ENCODE data around the gene APBA1.

Gene APBA1

GRCh38 chr9:69483886-69484422 lies 188.2 kb downstream of the APBA1 start:
- Histone ChIP-seq H3K27ac (ENCODE audit: low read depth, low read length) (no peak overlapping the region), H2AFZ (ENCODE audit: low read length, unreplicated experiment) (no peak overlapping the region), H3K4me3 (ENCODE audit: low read depth, low read length) (no peak overlapping the region), H3K79me2 (ENCODE audit: control insufficient read depth, insufficient read depth, low read length, unreplicated experiment) (no peaks in the 10 kb centered on the region), H3K27me3 (ENCODE audit: insufficient read depth, low read length) (peaks cover 16% of the 10 kb centered on the region), H3K36me3 (ENCODE audit: insufficient read depth, low read length) (no peaks in the 10 kb centered on the region), H3K4me1 (ENCODE audit: control insufficient read depth, insufficient read depth, low read length, unreplicated experiment) (no peaks in the 10 kb centered on the region)

GRCh38 chr9:69476797-69477196 lies 195.4 kb downstream of the APBA1 start:
- Histone ChIP-seq H3K79me2 (ENCODE audit: control insufficient read depth, insufficient read depth, low read length, unreplicated experiment) (no peaks in the 10 kb centered on the region), H3K27me3 (ENCODE audit: insufficient read depth, low read length) (no peaks in the 10 kb centered on the region), H3K4me1 (ENCODE audit: control insufficient read depth, insufficient read depth, low read length, unreplicated experiment) (no peaks in the 10 kb centered on the region), H3K27ac (ENCODE audit: low read depth, low read length) (no peak overlapping the region), H2AFZ (ENCODE audit: low read length, unreplicated experiment) (no peak overlapping the region), H3K4me3 (ENCODE audit: low read depth, low read length) (no peak overlapping the region), H3K36me3 (ENCODE audit: insufficient read depth, low read length) (no peaks in the 10 kb centered on the region)

- H2AFZ ChIP-seq (ENCODE audit: low read length, unreplicated experiment): no peak overlapping the region
- no peaks in the 10 kb centered on the region for H3K36me3 ChIP-seq (ENCODE audit: insufficient read depth, low read length)
- H3K4me1 ChIP-seq (ENCODE audit: control insufficient read depth, insufficient read depth, low read length, unreplicated experiment): peaks cover 6% of the 10 kb centered on the region
Measured at GRCh38 chr9:69476016-69476415, 196.2 kb downstream of the APBA1 start.

DNA sequence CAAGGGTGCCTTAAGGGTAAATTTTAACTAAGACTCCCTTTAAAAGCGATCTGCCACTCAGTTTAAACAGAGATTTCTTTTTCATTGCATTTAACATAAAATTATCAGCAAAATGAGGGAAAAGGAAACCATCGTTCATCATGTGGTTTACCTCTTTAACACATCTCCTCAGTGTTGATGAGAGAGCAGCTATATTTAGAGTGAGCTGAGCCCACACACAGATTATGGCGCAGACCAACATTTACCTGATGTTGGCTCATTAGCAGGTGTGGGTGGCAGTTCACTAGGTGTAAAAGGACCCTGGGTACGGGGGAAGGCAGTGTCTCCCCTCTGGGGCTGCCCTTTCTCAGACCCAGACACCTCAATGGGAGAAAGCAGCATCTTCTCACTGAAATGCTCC lies 197.3 kb downstream of the APBA1 start:
- no peak overlapping the region for H3K4me3 ChIP-seq (ENCODE audit: low read depth, low read length)
- no peaks in the 10 kb centered on the region for H3K79me2 ChIP-seq (ENCODE audit: control insufficient read depth, insufficient read depth, low read length, unreplicated experiment)
- peaks cover 7% of the 10 kb centered on the region for H3K4me1 ChIP-seq (ENCODE audit: control insufficient read depth, insufficient read depth, low read length, unreplicated experiment)
- no peaks in the 10 kb centered on the region for H3K27me3 ChIP-seq (ENCODE audit: insufficient read depth, low read length)
- no peak overlapping the region for H3K27ac ChIP-seq (ENCODE audit: low read depth, low read length)
- H3K36me3 ChIP-seq (ENCODE audit: insufficient read depth, low read length): no peaks in the 10 kb centered on the region
- no peak overlapping the region for H2AFZ ChIP-seq (ENCODE audit: low read length, unreplicated experiment)

More at GRCh38 chr9:69476016-69476415, 196.2 kb downstream of the APBA1 start:
- H3K27me3 ChIP-seq (ENCODE audit: insufficient read depth, low read length): no peaks in the 10 kb centered on the region
- no peak overlapping the region for H3K4me3 ChIP-seq (ENCODE audit: low read depth, low read length)
- no peak overlapping the region for H3K27ac ChIP-seq (ENCODE audit: low read depth, low read length)
- no peaks in the 10 kb centered on the region for H3K79me2 ChIP-seq (ENCODE audit: control insufficient read depth, insufficient read depth, low read length, unreplicated experiment)

DNA sequence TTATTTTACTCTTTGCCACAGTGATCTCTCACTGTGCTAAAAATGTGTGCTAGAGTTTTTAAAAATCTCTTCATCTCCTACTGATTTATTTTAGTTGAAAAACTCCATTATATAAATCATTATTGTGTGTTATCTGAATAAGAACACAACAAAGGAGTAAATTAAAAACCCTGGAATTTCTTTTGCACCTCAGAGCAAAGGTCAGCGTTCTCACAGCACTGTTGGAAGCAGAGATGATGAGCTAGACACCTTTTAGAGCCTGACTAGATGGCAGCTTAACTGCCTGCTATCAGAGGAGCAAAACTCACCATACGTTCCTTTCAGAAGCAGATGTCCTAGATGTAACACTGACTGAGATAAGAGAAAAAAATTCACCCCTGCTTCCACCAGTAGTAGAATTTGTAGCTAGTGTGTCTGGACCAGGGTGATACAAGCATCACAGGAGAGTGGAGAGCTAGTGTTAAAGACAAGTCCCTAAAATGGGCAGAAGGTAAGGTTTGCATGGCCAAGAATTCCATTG lies 200.0 kb downstream of the APBA1 start:
- H3K36me3 ChIP-seq (ENCODE audit: insufficient read depth, low read length): no peaks in the 10 kb centered on the region

GRCh38 chr9:69471433-69471832 lies 200.7 kb downstream of the APBA1 start:
- H3K4me3 ChIP-seq (ENCODE audit: low read depth, low read length): no peak overlapping the region
- H3K27ac ChIP-seq (ENCODE audit: low read depth, low read length): no peak overlapping the region
- H2AFZ ChIP-seq (ENCODE audit: low read length, unreplicated experiment): no peak overlapping the region
- H3K36me3 ChIP-seq (ENCODE audit: insufficient read depth, low read length): no peaks in the 10 kb centered on the region
- peaks cover 7% of the 10 kb centered on the region for H3K4me1 ChIP-seq (ENCODE audit: control insufficient read depth, insufficient read depth, low read length, unreplicated experiment)
- H3K27me3 ChIP-seq (ENCODE audit: insufficient read depth, low read length): no peaks in the 10 kb centered on the region
- H3K79me2 ChIP-seq (ENCODE audit: control insufficient read depth, insufficient read depth, low read length, unreplicated experiment): no peaks in the 10 kb centered on the region

More for the DNA sequence above, 200.0 kb downstream of the APBA1 start:
- H3K79me2 ChIP-seq (ENCODE audit: control insufficient read depth, insufficient read depth, low read length, unreplicated experiment): no peaks in the 10 kb centered on the region
- no peak overlapping the region for H3K27ac ChIP-seq (ENCODE audit: low read depth, low read length)
- no peak overlapping the region for H3K4me3 ChIP-seq (ENCODE audit: low read depth, low read length)
- H2AFZ ChIP-seq (ENCODE audit: low read length, unreplicated experiment): no peak overlapping the region
- no peaks in the 10 kb centered on the region for H3K27me3 ChIP-seq (ENCODE audit: insufficient read depth, low read length)
- peaks cover 7% of the 10 kb centered on the region for H3K4me1 ChIP-seq (ENCODE audit: control insufficient read depth, insufficient read depth, low read length, unreplicated experiment)

DNA sequence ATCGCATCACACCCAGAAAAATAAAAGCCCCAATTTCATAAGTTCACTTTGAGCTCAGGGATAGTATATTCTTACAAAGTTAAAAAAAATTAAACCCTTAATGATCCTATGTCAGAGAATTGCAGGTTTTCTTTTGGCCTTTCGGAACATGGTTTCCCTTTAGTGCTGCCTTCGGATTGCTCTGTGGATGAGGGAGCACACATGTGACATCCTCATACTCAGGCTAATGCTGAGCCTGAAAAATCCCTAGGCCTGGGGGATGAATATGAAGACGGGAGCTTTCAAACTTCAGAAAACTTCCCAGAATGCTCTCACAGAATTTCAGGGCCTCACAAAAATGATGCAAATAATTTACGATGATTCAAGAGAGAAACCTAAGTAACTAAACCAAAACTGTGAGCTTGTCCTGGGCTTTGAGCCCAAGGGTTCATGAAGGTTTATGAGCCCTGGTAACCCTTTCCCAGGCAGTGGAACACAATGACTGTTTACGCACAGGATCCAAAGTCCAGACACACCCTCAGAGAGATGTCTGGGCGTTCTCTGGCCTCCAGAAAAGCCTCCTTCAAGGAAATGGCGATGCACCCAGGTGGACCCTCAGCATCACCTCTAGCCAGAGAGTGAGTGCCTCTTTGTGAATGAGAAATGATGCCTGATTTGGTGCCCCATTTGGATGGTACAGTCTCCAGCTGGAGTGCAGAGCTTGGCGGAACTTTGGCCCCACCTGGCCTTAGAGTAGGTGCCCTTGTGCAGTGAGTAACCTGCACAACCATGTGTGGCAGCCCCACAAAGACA lies 201.8 kb downstream of the APBA1 start:
- Histone ChIP-seq H3K4me3 (ENCODE audit: low read depth, low read length) (no peak overlapping the region), H3K27ac (ENCODE audit: low read depth, low read length) (no peak overlapping the region), H3K4me1 (ENCODE audit: control insufficient read depth, insufficient read depth, low read length, unreplicated experiment) (peaks cover 7% of the 10 kb centered on the region), H2AFZ (ENCODE audit: low read length, unreplicated experiment) (no peak overlapping the region), H3K36me3 (ENCODE audit: insufficient read depth, low read length) (no peaks in the 10 kb centered on the region), H3K79me2 (ENCODE audit: control insufficient read depth, insufficient read depth, low read length, unreplicated experiment) (no peaks in the 10 kb centered on the region), H3K27me3 (ENCODE audit: insufficient read depth, low read length) (no peaks in the 10 kb centered on the region)

GRCh38 chr9:69469136-69469535 lies 203.0 kb downstream of the APBA1 start:
- Histone ChIP-seq H3K4me3 (ENCODE audit: low read depth, low read length) (no peak overlapping the region), H3K4me1 (ENCODE audit: control insufficient read depth, insufficient read depth, low read length, unreplicated experiment) (peaks cover 7% of the 10 kb centered on the region), H3K36me3 (ENCODE audit: insufficient read depth, low read length) (no peaks in the 10 kb centered on the region), H3K79me2 (ENCODE audit: control insufficient read depth, insufficient read depth, low read length, unreplicated experiment) (no peaks in the 10 kb centered on the region), H3K27me3 (ENCODE audit: insufficient read depth, low read length) (no peaks in the 10 kb centered on the region), H3K27ac (ENCODE audit: low read depth, low read length) (no peak overlapping the region), H2AFZ (ENCODE audit: low read length, unreplicated experiment) (no peak overlapping the region)

DNA sequence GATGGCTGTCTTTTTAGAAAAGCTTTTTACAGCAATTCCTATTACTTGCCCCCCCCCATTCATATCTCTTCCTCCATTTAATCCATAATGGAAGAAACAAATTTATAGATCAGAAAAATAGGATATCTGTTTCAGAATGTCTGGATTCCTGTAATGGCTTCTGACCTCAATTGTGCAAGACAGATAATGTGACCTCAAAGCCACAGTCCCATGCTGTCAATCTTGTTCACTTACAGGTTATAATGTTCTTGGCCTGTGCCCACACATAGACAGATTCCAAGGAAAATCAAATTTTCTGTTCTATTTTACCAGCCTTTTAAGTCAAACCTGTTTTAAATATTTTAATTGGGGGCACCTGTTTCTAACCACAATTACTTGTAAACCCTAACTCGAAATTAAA lies 203.8 kb downstream of the APBA1 start:
- Histone ChIP-seq H3K36me3 (ENCODE audit: insufficient read depth, low read length) (no peaks in the 10 kb centered on the region), H3K79me2 (ENCODE audit: control insufficient read depth, insufficient read depth, low read length, unreplicated experiment) (no peaks in the 10 kb centered on the region), H3K4me1 (ENCODE audit: control insufficient read depth, insufficient read depth, low read length, unreplicated experiment) (peaks cover 7% of the 10 kb centered on the region), H2AFZ (ENCODE audit: low read length, unreplicated experiment) (no peak overlapping the region), H3K27me3 (ENCODE audit: insufficient read depth, low read length) (no peaks in the 10 kb centered on the region), H3K4me3 (ENCODE audit: low read depth, low read length) (no peak overlapping the region), H3K27ac (ENCODE audit: low read depth, low read length) (no peak overlapping the region)

DNA sequence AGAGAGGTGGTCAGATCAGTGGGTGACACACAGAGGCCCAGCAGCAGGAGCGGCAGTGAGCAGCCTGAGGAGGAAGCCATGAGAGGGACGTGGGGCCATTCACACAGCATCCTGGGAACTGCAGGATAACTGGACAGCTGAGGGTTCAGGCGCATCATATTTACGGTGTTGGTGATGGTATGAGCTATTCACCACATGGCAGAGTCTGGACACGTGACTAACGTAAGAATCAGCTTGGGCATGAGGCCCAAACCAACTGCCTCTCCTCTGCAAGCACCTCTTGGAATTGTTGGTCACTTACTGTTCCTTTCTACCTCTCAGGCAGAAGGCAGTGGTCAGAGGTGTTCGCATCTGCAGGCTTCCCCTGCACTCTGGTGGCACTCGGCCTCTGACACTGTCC lies 206.0 kb downstream of the APBA1 start:
- Histone ChIP-seq H3K36me3 (ENCODE audit: insufficient read depth, low read length) (no peaks in the 10 kb centered on the region), H3K4me3 (ENCODE audit: low read depth, low read length) (no peak overlapping the region), H3K4me1 (ENCODE audit: control insufficient read depth, insufficient read depth, low read length, unreplicated experiment) (peaks cover 3% of the 10 kb centered on the region), H3K27me3 (ENCODE audit: insufficient read depth, low read length) (no peaks in the 10 kb centered on the region), H2AFZ (ENCODE audit: low read length, unreplicated experiment) (no peak overlapping the region), H3K79me2 (ENCODE audit: control insufficient read depth, insufficient read depth, low read length, unreplicated experiment) (no peaks in the 10 kb centered on the region), H3K27ac (ENCODE audit: low read depth, low read length) (no peak overlapping the region)

DNA sequence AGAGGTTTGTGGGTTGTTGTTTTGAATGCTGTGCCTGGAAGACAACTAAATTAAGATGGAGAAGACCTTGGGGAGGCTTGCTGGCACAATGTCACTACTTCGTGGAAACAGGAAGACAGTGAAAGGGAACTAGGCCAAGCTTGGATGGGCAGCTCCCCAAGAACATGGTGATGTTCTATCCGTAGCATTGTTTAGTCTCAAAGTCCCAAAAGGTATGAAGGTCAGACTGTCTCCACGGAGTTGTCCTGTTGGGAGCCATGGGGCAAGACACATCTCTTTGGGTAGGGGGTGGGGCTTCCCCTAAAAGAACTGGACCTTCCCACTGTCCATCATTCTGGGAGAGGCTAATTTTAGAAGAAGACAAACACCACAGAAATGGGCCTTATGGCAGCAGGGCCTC lies 206.7 kb downstream of the APBA1 start:
- Histone ChIP-seq H3K4me3 (ENCODE audit: low read depth, low read length) (no peak overlapping the region), H2AFZ (ENCODE audit: low read length, unreplicated experiment) (no peak overlapping the region), H3K27ac (ENCODE audit: low read depth, low read length) (no peak overlapping the region), H3K79me2 (ENCODE audit: control insufficient read depth, insufficient read depth, low read length, unreplicated experiment) (no peaks in the 10 kb centered on the region), H3K4me1 (ENCODE audit: control insufficient read depth, insufficient read depth, low read length, unreplicated experiment) (no peaks in the 10 kb centered on the region), H3K36me3 (ENCODE audit: insufficient read depth, low read length) (no peaks in the 10 kb centered on the region), H3K27me3 (ENCODE audit: insufficient read depth, low read length) (no peaks in the 10 kb centered on the region)
